Activated B cell treated with CpG ODN at 0.5 μM for 24 hours (primary cell): Measurements from ENCODE around the gene DNAJC28. TPM values are rescaled to one million over a fixed set of nuclear protein-coding genes. Genes with fewer than 3 reads are reported as not detected.
"Not testable (repeated sequence)": the region's sequence is repeated elsewhere in the genome, so short reads cannot be mapped to it uniquely, and the experiment has no call there.

Source experiments
- ATAC-seq: fragments of 200-7000 bp; cut with Tn5 transposase; one replicate; pipeline ENCODE4 v1.10.0; 2021; ENCODE audit warnings: low read depth, mild to moderate bottlenecking, moderate library complexity
- CTCF ChIA-PET: fragments of 350-600 bp; sonication (Branson Sonifier 250); formaldehyde crosslinking; loops from one replicate; lab custom pipeline; 2021; ENCODE audit warnings: antibody characterized with exemption; lab: Charles Lee
- POLR2A ChIA-PET: fragments of 350-600 bp; sonication (Branson Sonifier 250); formaldehyde crosslinking; loops from one replicate; lab custom pipeline; 2021; ENCODE audit warnings: antibody characterized with exemption; lab: Charles Lee
- DNase-seq: peaks from one replicate; pipeline ENCODE4 v3.0.0; 2022
- H3K27ac Mint-ChIP-seq: one replicate; pipeline ENCODE4 v1.8.0; 2020; ENCODE audit warnings: mixed read lengths
- H3K27me3 Mint-ChIP-seq: one replicate; pipeline ENCODE4 v1.8.0; 2021; ENCODE audit warnings: mixed read lengths
- H3K36me3 Mint-ChIP-seq: one replicate; pipeline ENCODE4 v1.8.0; 2021; ENCODE audit warnings: low read depth, mixed read lengths
- H3K4me1 Mint-ChIP-seq: one replicate; pipeline ENCODE4 v1.8.0; 2021; ENCODE audit warnings: mixed read lengths
- H3K4me3 Mint-ChIP-seq: one replicate; pipeline ENCODE4 v1.8.0; 2020; ENCODE audit warnings: mild to moderate bottlenecking, mixed read lengths
- H3K9me3 Mint-ChIP-seq: one replicate; pipeline ENCODE4 v1.8.0; 2020; ENCODE audit warnings: mixed read lengths
- CTCF ChIP-seq: fragments of 200-600 bp; IDR thresholded peaks from one replicate; pipeline ENCODE4 v1.8.0; 2022; ENCODE audit warnings: antibody characterized with exemption, mild to moderate bottlenecking
- intact Hi-C: fragments of 100-400 bp; cut with micrococcal nuclease; formaldehyde crosslinking; loops from one replicate; pipeline ENCODE4 v1.15.1; 2024
- total RNA-seq: library from RNA; stranded (reverse); gene quantifications from 2 replicates; pipeline ENCODE4 v1.2.3, GENCODE V29; 2022

The DNAJC28 gene
- total RNA-seq, 1 donor from 2014 or later = 0.53 TPM

GRCh38 chr21:33514229-33514628 is 22.7 kb upstream of the DNAJC28 start:
- Mint-ChIP-seq H3K4me3 (no peak overlapping the region), H3K9me3 (no peaks in the 10 kb centered on the region)

DNA sequence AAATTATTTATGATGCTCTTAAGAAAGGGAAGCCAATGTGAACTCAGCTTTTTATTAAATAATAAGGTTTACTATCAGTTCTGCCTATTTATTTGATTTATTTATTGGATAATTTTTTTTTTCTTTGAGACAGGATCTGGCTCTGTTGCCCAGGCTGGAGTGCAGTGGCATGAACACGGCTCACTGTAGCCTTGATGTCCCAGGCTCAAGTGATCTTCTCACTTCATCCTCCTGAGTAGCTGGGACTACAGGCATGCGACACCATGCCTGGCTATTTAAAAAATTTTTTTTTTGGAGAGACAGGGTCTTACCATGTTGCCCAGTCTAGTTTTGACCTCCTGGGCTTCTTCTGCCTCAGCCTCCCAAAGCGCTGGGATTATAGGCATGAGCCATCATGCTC is 21.0 kb upstream of the DNAJC28 start:
- intact Hi-C loops = no loop called here
- H3K27ac Mint-ChIP-seq = no peak overlapping the region
- no peak overlapping the region for H3K4me3 Mint-ChIP-seq
- peaks cover 75% of the 10 kb centered on the region for H3K36me3 Mint-ChIP-seq
- no peak for TF ChIP-seq CTCF
- H3K4me1 Mint-ChIP-seq = no peaks in the 10 kb centered on the region
- no peak for ATAC-seq
- no peaks in the 10 kb centered on the region for H3K9me3 Mint-ChIP-seq
- H3K27me3 Mint-ChIP-seq = no peaks in the 10 kb centered on the region
- ChIA-PET POLR2A (interaction anchor here (0.6 to 0.7 kb wide), 3 partner anchors 11 to 123 kb away, joined by 3 to 5 read pairs (median 4); no protein-coding TSS in a partner anchor), CTCF (no interaction called here)
- no peak for DNase-seq

More at GRCh38 chr21:33514229-33514628, 22.7 kb upstream of the DNAJC28 start:
- no peak for ATAC-seq
- intact Hi-C loops = no loop called here
- H3K4me1 Mint-ChIP-seq = no peaks in the 10 kb centered on the region
- no peak for DNase-seq
- TF ChIP-seq CTCF = no peak
- POLR2A ChIA-PET = interaction anchor here (0.6 kb wide), 2 partner anchors 29 to 34 kb away, joined by 3 to 4 read pairs; no protein-coding TSS in a partner anchor
- CTCF ChIA-PET = no interaction called here
- peaks cover 78% of the 10 kb centered on the region for H3K36me3 Mint-ChIP-seq
- no peaks in the 10 kb centered on the region for H3K27me3 Mint-ChIP-seq
- H3K27ac Mint-ChIP-seq = no peak overlapping the region

- ChIA-PET POLR2A (no interaction called here), CTCF (no interaction called here)
- H3K27me3 Mint-ChIP-seq = no peaks in the 10 kb centered on the region
- H3K36me3 Mint-ChIP-seq = peaks cover 73% of the 10 kb centered on the region
- H3K4me3 Mint-ChIP-seq = no peak overlapping the region
- no peak for TF ChIP-seq CTCF
- intact Hi-C loops = no loop called here
- DNase-seq (no peak), ATAC-seq (no peak)
- H3K9me3 Mint-ChIP-seq = peaks cover 4% of the 10 kb centered on the region
- H3K4me1 Mint-ChIP-seq = no peaks in the 10 kb centered on the region
- H3K27ac Mint-ChIP-seq = no peak overlapping the region
Measured at GRCh38 chr21:33511639-33512038, 20.1 kb upstream of the DNAJC28 start.

GRCh38 chr21:33510826-33511225 is 19.3 kb upstream of the DNAJC28 start:
- ChIA-PET POLR2A (no interaction called here), CTCF (no interaction called here)
- DNase-seq = no peak
- peaks cover 73% of the 10 kb centered on the region for H3K36me3 Mint-ChIP-seq
- H3K4me3 Mint-ChIP-seq = no peak overlapping the region
- TF ChIP-seq CTCF = no peak
- H3K9me3 Mint-ChIP-seq = peaks cover 4% of the 10 kb centered on the region
- H3K4me1 Mint-ChIP-seq = no peaks in the 10 kb centered on the region
- no peaks in the 10 kb centered on the region for H3K27me3 Mint-ChIP-seq
- ATAC-seq = no peak
- H3K27ac Mint-ChIP-seq = no peak overlapping the region
- intact Hi-C loops = no loop called here

- peaks cover 81% of the 10 kb centered on the region for H3K36me3 Mint-ChIP-seq
- H3K27ac Mint-ChIP-seq, ATAC-seq, CTCF ChIA-PET, DNase-seq, POLR2A ChIA-PET, H3K27me3 Mint-ChIP-seq, intact Hi-C loops, H3K4me3 Mint-ChIP-seq, H3K9me3 Mint-ChIP-seq, H3K4me1 Mint-ChIP-seq: not testable (repeated sequence)
Measured at GRCh38 chr21:33507003-33507402, 15.5 kb upstream of the DNAJC28 start.

DNA sequence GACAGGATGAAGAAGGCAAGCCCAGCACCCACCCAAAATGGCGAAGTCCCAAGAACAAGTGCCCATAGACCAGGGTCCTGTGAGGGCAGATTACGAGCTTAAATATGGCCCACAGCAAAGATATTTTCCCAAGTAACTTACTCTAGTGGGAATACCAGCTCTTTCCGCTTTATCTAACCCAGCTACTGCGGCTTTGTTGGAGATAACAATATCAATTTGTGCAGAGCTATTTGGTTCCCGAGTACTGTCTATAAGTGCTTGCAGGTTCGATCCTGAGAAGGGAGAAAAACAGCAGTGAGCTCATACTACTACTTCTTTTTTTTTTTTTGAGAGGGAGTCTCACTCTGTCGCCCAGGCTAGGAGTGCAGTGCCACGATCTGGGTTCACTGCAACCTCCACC is 14.3 kb upstream of the DNAJC28 start:
- H3K4me3 Mint-ChIP-seq = no peak overlapping the region
- ATAC-seq (no peak), DNase-seq (no peak)
- intact Hi-C loops = no loop called here
- POLR2A ChIA-PET = interaction anchor here (0.8 kb wide), 1 partner anchor 26 kb away, joined by 3 read pairs; no protein-coding TSS in a partner anchor
- no peak overlapping the region for H3K27ac Mint-ChIP-seq
- H3K27me3 Mint-ChIP-seq = no peaks in the 10 kb centered on the region
- no peaks in the 10 kb centered on the region for H3K4me1 Mint-ChIP-seq
- CTCF ChIA-PET = no interaction called here
- H3K9me3 Mint-ChIP-seq = peaks cover 4% of the 10 kb centered on the region
- peaks cover 72% of the 10 kb centered on the region for H3K36me3 Mint-ChIP-seq
- TF ChIP-seq CTCF = no peak
